CD14-positive monocyte (primary cell): Measurements from ENCODE around the gene ORC3. TPM values are rescaled to one million over a fixed set of nuclear protein-coding genes. Genes with fewer than 3 reads are reported as not detected.

Experiments
- DNase-seq, 3 donors: peaks; one replicate each; pipeline ENCODE4 v3.0.0-alpha.2; 2011 to 2022
- H2AFZ ChIP-seq: 2 replicates; pipeline ENCODE4 v1.6.0; 2012; ENCODE audit warnings: mild to moderate bottlenecking, low read depth, low read length, inconsistent platforms; ENCODE audit not compliant: insufficient read depth, poor library complexity, severe bottlenecking
- H3K27ac ChIP-seq, 2 donors: 1 replicate in 1 of 2; 2 replicates in 1 of 2; pipeline ENCODE4 v1.5.1; 2012 to 2013; ENCODE audit warnings: low read length in 2 of 2, control low read depth in 1 of 2, inconsistent platforms in 1 of 2, low read depth in 1 of 2, mild to moderate bottlenecking in 1 of 2
- H3K27me3 ChIP-seq, 2 donors: one replicate each; pipeline versions ENCODE4 v1.6.0 to v1.6.1; 2011 to 2013; ENCODE audit warnings: low read length in 2 of 2; ENCODE audit not compliant: control insufficient read depth in 2 of 2, insufficient read depth in 2 of 2
- H3K36me3 ChIP-seq, 2 donors: replicated peaks in 1 of 2; 1 replicate in 1 of 2; 2 replicates in 1 of 2; pipeline versions ENCODE4 v1.5.1 to v1.6.1; 2012 to 2013; ENCODE audit warnings: low read length in 2 of 2, control low read depth in 1 of 2, inconsistent platforms in 1 of 2, mild to moderate bottlenecking in 1 of 2; ENCODE audit not compliant: insufficient read depth in 2 of 2, control insufficient read depth in 1 of 2
- H3K4me1 ChIP-seq, 2 donors: 1 replicate in 1 of 2; 2 replicates in 1 of 2; pipeline versions ENCODE4 v1.5.1 to v1.6.1; 2012 to 2013; ENCODE audit warnings: low read length in 2 of 2, control low read depth in 1 of 2, inconsistent platforms in 1 of 2, mild to moderate bottlenecking in 1 of 2, moderate library complexity in 1 of 2; ENCODE audit not compliant: insufficient read depth in 2 of 2, control insufficient read depth in 1 of 2
- H3K4me2 ChIP-seq: replicated peaks from 2 replicates; pipeline ENCODE3; 2012; ENCODE audit warnings: low read length, moderate library complexity, mild to moderate bottlenecking; ENCODE audit not compliant: poor library complexity, severe bottlenecking; ENCODE audit errors: extremely low read depth
- H3K4me3 ChIP-seq, 3 experiments: fragments of 200-600 bp in 1 of 3; sonication (generic) in 1 of 3; replicated peaks in 1 of 3; 1 replicate in 2 of 3; 2 replicates in 1 of 3; pipeline ENCODE4 v1.5.1; 2011 to 2013; ENCODE audit warnings: low read length in 3 of 3, mild to moderate bottlenecking in 3 of 3, control low read depth in 2 of 3, low read depth in 2 of 3, inconsistent platforms in 1 of 3, moderate library complexity in 1 of 3
- H3K79me2 ChIP-seq: 2 replicates; pipeline ENCODE4 v1.6.0; 2012; ENCODE audit warnings: mild to moderate bottlenecking, control low read depth, inconsistent platforms, low read length, moderate library complexity; ENCODE audit not compliant: insufficient read depth
- H3K9ac ChIP-seq: 2 replicates; pipeline ENCODE4 v1.6.0; 2017; ENCODE audit warnings: low read length, mild to moderate bottlenecking; ENCODE audit not compliant: insufficient read depth, poor library complexity, severe bottlenecking
- H3K9me3 ChIP-seq, 2 donors: replicated peaks in 1 of 2; 1 replicate in 1 of 2; 2 replicates in 1 of 2; pipeline versions ENCODE4 v1.5.1 to v1.6.1; 2012 to 2013; ENCODE audit warnings: low read length in 2 of 2, control low read depth in 1 of 2; ENCODE audit not compliant: control insufficient read depth in 1 of 2, insufficient read depth in 1 of 2
- H4K20me1 ChIP-seq: 2 replicates; pipeline ENCODE4 v1.6.0; 2012; ENCODE audit warnings: mild to moderate bottlenecking, low read length, control low read depth, moderate library complexity; ENCODE audit not compliant: insufficient read depth
- H3K27ac Mint-ChIP-seq, 7 donors: one replicate each; pipeline ENCODE4 v1.8.0; 2020; ENCODE audit warnings: mild to moderate bottlenecking in 7 of 7, mixed read lengths in 7 of 7, moderate library complexity in 6 of 7, inconsistent platforms in 2 of 7
- H3K27me3 Mint-ChIP-seq, 3 donors: one replicate each; pipeline ENCODE4 v1.8.0; 2021 to 2022; ENCODE audit warnings: low read depth in 3 of 3, mild to moderate bottlenecking in 3 of 3, mixed read lengths in 3 of 3, moderate library complexity in 3 of 3, inconsistent platforms in 1 of 3
- H3K36me3 Mint-ChIP-seq, 2 donors: one replicate each; pipeline ENCODE4 v1.8.0; 2020; ENCODE audit warnings: mixed read lengths in 2 of 2, inconsistent platforms in 1 of 2, mild to moderate bottlenecking in 1 of 2
- H3K4me1 Mint-ChIP-seq: one replicate; pipeline ENCODE4 v1.8.0; 2020; ENCODE audit warnings: mild to moderate bottlenecking, mixed read lengths
- H3K4me3 Mint-ChIP-seq, 2 donors: one replicate each; pipeline ENCODE4 v1.8.0; 2020; ENCODE audit warnings: mild to moderate bottlenecking in 2 of 2, mixed read lengths in 2 of 2, moderate library complexity in 1 of 2
- H3K9me3 Mint-ChIP-seq, 7 donors: one replicate each; pipeline ENCODE4 v1.8.0; 2020 to 2022; ENCODE audit warnings: mixed read lengths in 7 of 7, mild to moderate bottlenecking in 6 of 7, moderate library complexity in 6 of 7, inconsistent platforms in 2 of 7
- WGBS: methylation state at CpG from one replicate; pipeline ENCODE4 v1.1.5; 2013; ENCODE audit warnings: missing lambda C conversion rate; ENCODE audit not compliant: insufficient coverage; 5-methylcytosine and 5-hydroxymethylcytosine counted together
- intact Hi-C, 2 donors: fragments of 100-400 bp; cut with micrococcal nuclease; formaldehyde crosslinking; loops; one replicate each; pipeline versions ENCODE4 v1.15.0 to v1.15.1; 2023
- polyA plus RNA-seq, 3 donors: library from polyadenylated mRNA; depleted of rRNA in 1 of 3; unstranded in 2 of 3; stranded (reverse) in 1 of 3; fragments of 300-500 nt in 2 of 3; fragments of >200 nt in 1 of 3; fragmentation: Illumina TruSeq in 2 of 3; gene quantifications; 1 replicate in 2 of 3; 2 replicates in 1 of 3; pipeline ENCODE4 v1.2.3, GENCODE V29; 2012 to 2021
- TF ChIP-seq, protein P1 (sequence below): fragments of 200-600 bp; IDR thresholded peaks from one replicate; pipeline ENCODE4 v1.8.0; 2022; ENCODE audit warnings: antibody characterized with exemption, mild to moderate bottlenecking

ORC3 gene
- polyA plus RNA-seq, 3 donors: 9.1 to 20.7 (median 16.2) TPM

DNA sequence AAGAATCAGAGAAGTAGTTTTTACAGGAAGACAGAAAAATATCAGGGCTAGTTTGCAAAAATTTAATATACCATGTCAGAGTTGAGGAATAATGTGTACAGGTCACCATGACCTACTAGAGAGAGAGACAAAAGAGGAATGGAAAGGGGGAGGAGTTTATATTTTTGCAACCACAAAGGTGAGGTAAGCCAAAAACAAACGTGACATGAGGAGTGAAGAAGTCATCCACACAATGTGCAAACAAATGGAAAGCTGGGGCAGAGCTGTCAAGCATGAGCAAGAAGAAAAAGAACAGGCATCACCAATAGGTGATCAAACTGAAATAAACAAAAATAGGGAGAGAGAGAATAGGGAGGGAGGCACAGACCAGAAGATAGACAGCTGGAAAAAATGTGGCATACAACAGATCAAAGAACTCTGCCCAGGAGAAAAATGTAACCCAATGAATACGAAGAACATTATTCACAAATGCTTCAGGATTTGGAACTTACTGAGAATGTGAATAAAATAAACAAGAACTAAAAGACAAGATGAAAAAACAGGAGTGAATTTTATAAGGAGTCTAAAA is 15.6 kb upstream of the ORC3 start:
- H3K27ac ChIP-seq: no peak overlapping the region
- no peak overlapping the region for H3K4me3 ChIP-seq
- no peak overlapping the region for H3K9ac ChIP-seq
- Mint-ChIP-seq H3K9me3 (peaks cover 0 to 13% (median 3%) of the 10 kb centered on the region in 7 donors), H3K27ac (no peak overlapping the region), H3K4me3 (no peak overlapping the region), H3K4me1 (peaks cover 19% of the 10 kb centered on the region), H3K36me3 (peaks cover 29 to 49% of the 10 kb centered on the region in 2 donors), H3K27me3 (peaks cover 0 to 2% (median 0%) of the 10 kb centered on the region in 3 donors)
- no peak for DNase-seq
- no CpG with 5 or more reads among the region's 2 CpGs for WGBS
- no peaks in the 10 kb centered on the region for H3K9me3 ChIP-seq
- H3K36me3 ChIP-seq: peaks cover 8 to 37% of the 10 kb centered on the region in 2 donors
- peaks cover 62% of the 10 kb centered on the region for H4K20me1 ChIP-seq
- no peaks in the 10 kb centered on the region for H3K27me3 ChIP-seq
- intact Hi-C loops: no loop called here
- peaks cover 79% of the 10 kb centered on the region for H3K79me2 ChIP-seq
- H2AFZ ChIP-seq: no peak overlapping the region
- TF ChIP-seq, protein P1, sequence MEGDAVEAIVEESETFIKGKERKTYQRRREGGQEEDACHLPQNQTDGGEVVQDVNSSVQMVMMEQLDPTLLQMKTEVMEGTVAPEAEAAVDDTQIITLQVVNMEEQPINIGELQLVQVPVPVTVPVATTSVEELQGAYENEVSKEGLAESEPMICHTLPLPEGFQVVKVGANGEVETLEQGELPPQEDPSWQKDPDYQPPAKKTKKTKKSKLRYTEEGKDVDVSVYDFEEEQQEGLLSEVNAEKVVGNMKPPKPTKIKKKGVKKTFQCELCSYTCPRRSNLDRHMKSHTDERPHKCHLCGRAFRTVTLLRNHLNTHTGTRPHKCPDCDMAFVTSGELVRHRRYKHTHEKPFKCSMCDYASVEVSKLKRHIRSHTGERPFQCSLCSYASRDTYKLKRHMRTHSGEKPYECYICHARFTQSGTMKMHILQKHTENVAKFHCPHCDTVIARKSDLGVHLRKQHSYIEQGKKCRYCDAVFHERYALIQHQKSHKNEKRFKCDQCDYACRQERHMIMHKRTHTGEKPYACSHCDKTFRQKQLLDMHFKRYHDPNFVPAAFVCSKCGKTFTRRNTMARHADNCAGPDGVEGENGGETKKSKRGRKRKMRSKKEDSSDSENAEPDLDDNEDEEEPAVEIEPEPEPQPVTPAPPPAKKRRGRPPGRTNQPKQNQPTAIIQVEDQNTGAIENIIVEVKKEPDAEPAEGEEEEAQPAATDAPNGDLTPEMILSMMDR: no peak
- no peak overlapping the region for H3K4me2 ChIP-seq
- H3K4me1 ChIP-seq: no peaks in the 10 kb centered on the region

DNA sequence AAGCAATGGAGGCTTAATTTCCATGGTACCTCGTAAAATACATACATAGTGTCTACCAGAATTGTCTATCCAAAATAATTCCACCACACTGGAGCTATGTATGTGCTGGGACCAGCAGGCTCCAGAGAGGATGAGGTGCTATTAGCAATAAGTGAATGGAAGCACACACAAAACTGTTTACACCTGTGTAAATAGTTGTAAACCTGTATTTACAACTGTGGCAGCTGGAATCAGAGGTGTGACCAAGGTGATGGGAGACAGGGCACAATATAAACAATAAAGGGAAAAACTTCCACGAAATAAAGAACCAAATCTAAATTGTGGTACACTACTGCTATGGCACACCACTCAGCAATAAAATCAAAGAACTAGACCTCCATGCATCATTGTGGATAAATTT is 14.5 kb upstream of the ORC3 start:
- no peak overlapping the region for H3K4me2 ChIP-seq
- peaks cover 19% of the 10 kb centered on the region for H3K4me1 Mint-ChIP-seq
- H3K27ac ChIP-seq: no peak overlapping the region
- DNase-seq: no peak
- H2AFZ ChIP-seq: no peak overlapping the region
- no peaks in the 10 kb centered on the region for H3K4me1 ChIP-seq
- H3K36me3 Mint-ChIP-seq: peaks cover 35 to 48% of the 10 kb centered on the region in 2 donors
- intact Hi-C loops: no loop called here
- no CpG with 5 or more reads among the region's 2 CpGs for WGBS
- H3K4me3 ChIP-seq: no peak overlapping the region
- peaks cover 82% of the 10 kb centered on the region for H3K79me2 ChIP-seq
- H3K9me3 ChIP-seq: no peaks in the 10 kb centered on the region
- peaks cover 0 to 13% (median 3%) of the 10 kb centered on the region in 7 donors for H3K9me3 Mint-ChIP-seq
- H3K36me3 ChIP-seq: peaks cover 13 to 44% of the 10 kb centered on the region in 2 donors
- H3K27me3 Mint-ChIP-seq: no peaks in the 10 kb centered on the region
- H3K27me3 ChIP-seq: no peaks in the 10 kb centered on the region
- peaks cover 60% of the 10 kb centered on the region for H4K20me1 ChIP-seq
- no peak overlapping the region for H3K4me3 Mint-ChIP-seq
- TF ChIP-seq, protein P1: no peak
- H3K27ac Mint-ChIP-seq: no peak overlapping the region
- no peak overlapping the region for H3K9ac ChIP-seq
